Iris pigment epithelial cell (primary cell): ENCODE data around the gene SLC19A1.
A peak's percentile ranks its signal among the peaks of the same experiment; 100 is the strongest.

Source experiments
- DNase-seq: peaks from one replicate; pipeline ENCODE4 v3.0.0-alpha.2; 2011; ENCODE audit warnings: low read depth

SLC19A1 gene

GRCh38 chr21:45517249-45518065, 24.8 kb downstream of the SLC19A1 start:
- peak; percentile 72 for DNase-seq

DNA sequence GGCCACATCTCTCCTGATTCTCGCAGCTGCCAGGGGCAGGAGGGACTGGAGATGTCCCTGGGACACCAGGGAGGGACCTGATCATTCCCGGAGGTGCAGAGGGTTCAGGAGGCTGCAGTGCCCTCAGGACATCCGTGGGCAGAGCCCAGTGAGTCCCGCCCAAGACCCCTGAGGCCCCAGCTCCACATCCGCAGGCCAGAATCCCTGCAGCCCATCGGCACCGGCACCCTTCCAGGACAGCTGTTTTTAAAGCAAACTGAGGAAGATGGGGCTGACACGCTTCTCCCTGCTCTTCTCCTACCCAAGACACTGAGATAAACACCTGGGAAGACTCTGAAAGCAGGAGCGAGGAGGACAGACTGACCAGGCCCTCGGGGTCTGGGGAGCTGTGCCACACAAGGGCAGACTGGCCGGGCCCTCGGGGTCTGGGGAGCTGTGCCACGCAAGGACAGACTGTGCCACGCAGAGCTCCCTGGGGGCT, 25.5 kb downstream of the SLC19A1 start:
- DNase-seq = no peak

DNA sequence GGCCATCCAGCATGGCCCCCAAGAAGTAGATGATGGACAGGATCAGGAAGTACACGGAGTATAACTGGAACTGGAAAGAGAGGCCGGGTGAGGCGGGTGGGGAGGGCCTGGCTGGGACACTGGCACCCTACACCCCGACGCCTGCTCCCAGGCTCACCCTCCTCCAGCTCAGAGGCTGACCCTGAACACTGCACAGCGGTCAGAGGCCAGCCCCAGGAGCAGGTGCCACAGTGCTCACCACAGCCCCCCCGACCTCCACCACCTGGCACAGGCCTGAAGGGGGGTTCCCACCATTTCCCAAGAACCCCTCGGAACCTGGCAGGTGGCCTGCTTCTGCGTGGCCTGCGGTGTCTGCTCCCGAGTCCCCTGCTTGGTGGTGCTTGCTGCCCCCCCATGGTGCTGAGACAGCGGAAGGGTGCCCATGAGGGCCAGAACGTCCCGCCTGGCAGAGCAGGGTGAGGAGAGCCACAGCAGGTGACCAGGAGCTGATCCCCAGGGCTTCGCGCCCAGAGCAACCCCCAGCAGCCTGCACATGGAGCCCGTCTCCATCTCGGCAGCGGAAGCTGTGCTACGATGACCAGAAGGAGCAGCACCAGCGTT, 26.1 kb downstream of the SLC19A1 start:
- no peak for DNase-seq

DNA sequence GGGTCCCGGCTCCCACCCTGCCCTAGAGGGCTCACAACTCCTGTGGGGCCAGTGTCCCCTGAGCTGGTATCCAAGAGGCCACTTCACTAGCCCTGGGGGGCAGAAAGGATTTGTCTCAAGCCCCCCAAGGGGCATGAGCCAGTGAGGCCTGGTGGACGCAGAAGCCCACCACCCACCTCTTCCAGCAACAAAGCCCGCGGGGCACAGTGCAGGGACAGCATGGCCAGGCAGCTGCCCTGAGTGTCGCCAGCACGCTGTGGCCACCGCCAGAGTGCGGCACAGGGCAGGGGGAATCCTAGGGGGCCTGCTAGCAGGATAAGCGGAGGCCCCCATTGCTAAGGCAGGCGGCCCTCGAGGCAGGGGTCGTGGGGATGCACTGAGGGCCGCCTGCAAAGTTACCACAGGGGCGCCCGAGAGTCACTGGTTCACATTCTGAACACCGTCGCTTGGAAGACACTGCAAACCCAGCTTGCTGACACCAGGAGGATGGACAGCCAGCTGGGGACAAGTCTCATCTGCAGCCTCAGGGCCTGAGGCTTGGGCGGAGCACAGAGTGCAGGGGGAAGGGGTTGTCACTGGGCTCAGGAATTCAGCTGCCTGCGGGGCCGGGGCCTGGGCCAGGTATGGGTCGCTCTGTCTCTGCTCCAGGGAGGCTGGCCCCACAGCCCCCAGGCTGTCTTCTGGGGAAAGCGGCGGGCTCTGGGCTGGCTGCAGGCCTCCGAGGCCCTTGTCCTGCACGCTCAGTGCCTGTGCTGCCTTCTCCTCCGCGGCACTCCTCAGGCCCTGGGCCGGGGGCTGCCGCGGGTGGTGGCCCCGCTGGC, 26.8 kb downstream of the SLC19A1 start:
- no peak for DNase-seq

DNA sequence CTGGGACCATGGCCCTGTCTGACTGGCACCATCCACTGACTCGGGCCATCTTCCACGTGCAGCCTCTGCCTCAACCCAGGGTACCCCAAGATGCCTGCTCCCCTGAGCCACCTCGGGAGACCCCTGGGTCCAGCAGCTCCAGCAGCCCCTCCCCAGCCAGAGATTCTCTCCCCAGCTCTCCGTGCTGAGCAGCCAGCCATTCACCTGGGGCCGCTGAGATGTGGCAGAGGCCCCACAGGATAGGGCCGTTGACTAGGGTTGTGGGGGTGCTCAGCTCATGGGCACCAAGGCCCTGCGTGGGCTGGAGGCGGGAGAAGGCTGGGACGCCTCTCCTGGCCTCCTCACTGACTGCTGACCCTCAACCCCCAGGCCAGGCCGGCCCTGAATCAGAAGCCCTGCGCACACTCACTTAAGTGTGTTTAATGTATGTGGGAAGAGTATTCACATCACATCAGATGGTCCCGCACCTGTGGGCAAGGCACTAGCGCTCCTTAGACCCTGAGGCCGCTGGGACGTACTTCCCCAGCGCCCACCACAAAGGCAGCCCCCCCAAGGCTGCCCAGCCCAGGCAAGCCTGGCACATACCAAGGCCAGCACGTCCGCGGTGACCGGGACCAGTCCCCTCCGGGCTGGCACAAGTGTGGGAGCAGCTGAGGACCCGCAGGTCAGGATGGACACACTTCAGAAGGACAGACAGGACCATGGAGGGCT, 27.8 kb downstream of the SLC19A1 start:
- DNase-seq = no peak

GRCh38 chr21:45513741-45514310, 28.4 kb downstream of the SLC19A1 start:
- no peak for DNase-seq

GRCh38 chr21:45513003-45513717, 29.1 kb downstream of the SLC19A1 start:
- no peak for DNase-seq

GRCh38 chr21:45512626-45513002, 29.6 kb downstream of the SLC19A1 start:
- DNase-seq = no peak

- DNase-seq = no peak
Observed at GRCh38 chr21:45511661-45512431, 30.4 kb downstream of the SLC19A1 start.

- DNase-seq = no peak
Observed at GRCh38 chr21:45511007-45511406, 31.2 kb downstream of the SLC19A1 start.

- DNase-seq = no peak
Observed at GRCh38 chr21:45510466-45510955, 31.7 kb downstream of the SLC19A1 start.

DNA sequence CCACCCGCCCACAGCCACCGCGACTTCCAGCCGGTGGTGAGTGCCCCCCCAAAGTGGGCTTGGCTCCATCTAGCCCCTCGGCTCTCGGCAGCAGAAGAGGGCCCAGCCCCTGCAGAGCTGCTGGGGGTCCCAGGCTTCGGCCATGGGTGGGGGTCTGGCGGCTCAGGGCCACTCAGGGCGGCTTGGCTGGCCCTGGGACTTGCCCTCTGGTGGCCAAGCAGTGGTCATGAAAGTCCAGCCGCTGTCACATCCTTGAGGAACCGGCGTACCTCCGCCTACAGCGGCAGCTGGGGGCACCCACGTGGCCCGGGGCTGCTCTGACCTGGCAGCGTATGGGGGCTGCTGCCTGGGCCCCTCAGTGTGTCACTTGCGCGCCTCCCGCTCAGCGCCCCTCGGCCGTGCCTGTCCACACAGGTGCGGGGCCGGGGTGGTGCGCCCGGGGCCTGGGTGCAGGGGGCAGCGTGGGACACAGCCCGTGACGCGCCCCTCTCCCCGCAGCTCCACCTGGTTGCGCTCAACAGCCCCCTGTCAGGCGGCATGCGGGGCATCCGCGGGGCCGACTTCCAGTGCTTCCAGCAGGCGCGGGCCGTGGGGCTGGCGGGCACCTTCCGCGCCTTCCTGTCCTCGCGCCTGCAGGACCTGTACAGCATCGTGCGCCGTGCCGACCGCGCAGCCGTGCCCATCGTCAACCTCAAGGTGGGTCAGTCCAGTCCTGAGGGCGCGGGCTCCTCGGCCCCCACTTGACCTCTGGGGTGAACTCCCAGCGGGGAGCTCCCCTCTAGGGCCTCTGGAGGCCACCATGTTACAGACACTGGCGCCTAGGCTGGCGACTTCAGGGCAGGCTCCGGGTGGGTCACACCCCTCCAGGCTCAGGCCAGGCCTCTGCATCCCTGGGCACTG, 32.4 kb downstream of the SLC19A1 start:
- DNase-seq = no peak

DNA sequence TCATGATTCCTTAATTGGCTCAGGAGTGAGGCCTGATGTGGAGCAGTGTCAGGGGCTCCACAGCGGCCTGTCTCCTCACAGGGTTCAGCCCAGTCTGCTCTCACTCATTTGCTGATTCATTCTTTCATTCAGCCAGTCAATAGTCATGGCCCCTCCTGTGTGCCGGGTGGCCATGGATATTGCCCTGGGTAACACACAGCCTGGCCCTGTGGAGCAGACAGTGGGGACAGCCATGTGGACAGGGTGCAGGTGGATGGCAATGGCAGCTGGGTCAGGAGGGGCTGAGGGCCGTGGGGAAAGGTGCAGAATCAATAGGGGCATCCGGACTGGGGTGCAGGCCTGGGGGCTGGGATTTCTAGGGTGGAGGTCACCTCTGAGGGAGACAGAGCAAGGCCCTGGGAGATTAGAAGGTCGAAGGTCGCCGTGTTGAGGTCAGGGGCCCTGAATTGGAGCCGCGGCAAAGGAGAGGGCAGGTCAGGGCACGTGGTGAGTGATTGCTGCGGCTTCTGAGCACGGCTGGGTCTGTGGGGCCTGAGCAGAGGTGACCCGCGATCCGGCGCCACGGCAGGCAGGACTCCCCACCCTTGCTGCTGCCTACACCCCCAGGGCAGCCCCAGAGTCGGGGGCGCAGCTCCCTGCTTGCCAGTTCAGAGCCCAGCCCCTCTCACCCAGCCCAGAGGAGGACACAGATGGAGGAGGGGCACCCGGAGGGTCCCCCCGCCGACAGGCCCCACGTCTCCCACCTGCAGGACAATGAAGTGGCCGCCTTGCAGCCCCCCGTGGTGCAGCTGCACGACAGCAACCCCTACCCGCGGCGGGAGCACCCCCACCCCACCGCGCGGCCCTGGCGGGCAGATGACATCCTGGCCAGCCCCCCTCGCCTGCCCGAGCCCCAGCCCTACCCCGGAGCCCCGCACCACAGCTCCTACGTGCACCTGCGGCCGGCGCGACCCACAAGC, 33.4 kb downstream of the SLC19A1 start:
- no peak for DNase-seq

DNA sequence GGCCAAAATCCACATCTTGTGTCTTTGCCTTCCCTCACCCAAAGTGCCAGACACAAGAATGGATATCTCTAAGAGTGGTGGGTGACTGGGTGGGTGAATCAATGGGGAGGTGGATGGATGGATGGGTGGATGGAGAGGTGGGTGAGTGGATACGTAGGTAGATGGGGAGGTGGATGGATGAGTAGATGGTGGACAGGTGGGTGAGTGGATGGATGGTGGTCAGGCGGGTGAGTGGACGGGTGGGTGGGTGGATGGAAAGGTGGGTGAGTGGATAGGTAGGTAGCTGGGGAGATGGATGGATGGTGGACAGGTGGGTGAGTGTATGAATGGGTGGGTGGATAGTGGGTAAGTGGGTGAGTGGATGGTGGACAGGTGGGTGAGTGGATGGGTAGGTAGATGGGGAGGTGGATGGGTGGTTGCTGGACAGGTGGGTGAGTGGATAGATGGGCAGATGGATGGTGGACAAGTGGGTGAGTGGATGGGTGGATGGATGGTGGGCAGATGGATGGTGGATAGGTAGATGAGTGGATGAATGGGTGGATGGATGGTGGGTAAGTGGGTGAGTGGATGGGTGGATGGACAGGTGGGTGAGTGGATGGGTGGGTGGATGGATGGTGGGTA, 34.2 kb downstream of the SLC19A1 start:
- DNase-seq = no peak

- no peak for DNase-seq
Observed at GRCh38 chr21:45507523-45507875, 34.7 kb downstream of the SLC19A1 start.

DNA sequence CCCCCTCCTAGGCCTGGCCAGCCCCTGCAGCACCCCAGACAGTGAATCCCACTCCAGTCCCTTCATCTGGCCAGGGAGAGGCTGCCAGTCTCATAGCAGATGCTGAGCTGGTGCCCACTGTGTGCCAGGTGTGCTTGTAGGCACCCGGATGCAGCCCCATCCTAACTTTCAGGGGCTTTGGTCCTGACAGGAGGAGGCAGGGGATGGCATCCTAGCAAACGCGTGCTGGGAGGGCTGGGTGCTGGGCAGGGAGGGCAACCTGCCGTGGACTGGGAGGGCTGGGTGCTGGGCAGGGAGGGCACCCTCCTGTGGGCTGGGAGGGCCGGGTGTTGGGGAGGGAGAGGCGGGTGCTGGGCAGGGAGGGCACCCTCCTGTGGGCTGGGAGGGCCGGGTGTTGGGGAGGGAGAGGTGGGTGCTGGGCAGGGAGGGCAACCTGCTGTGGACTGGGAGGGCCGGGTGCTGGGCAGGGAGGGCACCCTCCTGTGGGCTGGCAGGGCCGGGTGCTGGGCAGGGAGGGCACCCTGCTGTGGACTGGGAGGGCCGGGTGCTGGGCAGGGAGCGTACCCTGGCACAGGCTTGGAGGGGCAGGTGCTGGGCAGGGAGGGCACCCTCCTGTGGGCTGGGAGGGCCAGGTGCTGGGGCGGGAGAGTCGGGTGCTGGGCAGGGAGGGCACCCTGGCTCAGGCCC, 35.3 kb downstream of the SLC19A1 start:
- no peak for DNase-seq

GRCh38 chr21:45506241-45506817, 35.9 kb downstream of the SLC19A1 start:
- DNase-seq = no peak
